GM10266 (cell line): ENCODE results near the gene ZNF584.
A peak's percentile ranks its signal among the peaks of the same experiment; 100 is the strongest.
"Not testable (repeated sequence)": the region's sequence is repeated elsewhere in the genome, so short reads cannot be mapped to it uniquely, and the experiment has no call there.

Experiments
- DNase-seq: peaks from one replicate; pipeline ENCODE4 v3.0.0; 2012; ENCODE audit errors: extremely low spot score
- CTCF ChIP-seq: IDR thresholded peaks from 2 replicates; pipeline ENCODE4 v1.5.1; 2012; ENCODE audit warnings: mild to moderate bottlenecking, low read depth; ENCODE audit not compliant: control insufficient read depth, insufficient read depth; ENCODE audit errors: missing control alignments

ZNF584 gene

DNA sequence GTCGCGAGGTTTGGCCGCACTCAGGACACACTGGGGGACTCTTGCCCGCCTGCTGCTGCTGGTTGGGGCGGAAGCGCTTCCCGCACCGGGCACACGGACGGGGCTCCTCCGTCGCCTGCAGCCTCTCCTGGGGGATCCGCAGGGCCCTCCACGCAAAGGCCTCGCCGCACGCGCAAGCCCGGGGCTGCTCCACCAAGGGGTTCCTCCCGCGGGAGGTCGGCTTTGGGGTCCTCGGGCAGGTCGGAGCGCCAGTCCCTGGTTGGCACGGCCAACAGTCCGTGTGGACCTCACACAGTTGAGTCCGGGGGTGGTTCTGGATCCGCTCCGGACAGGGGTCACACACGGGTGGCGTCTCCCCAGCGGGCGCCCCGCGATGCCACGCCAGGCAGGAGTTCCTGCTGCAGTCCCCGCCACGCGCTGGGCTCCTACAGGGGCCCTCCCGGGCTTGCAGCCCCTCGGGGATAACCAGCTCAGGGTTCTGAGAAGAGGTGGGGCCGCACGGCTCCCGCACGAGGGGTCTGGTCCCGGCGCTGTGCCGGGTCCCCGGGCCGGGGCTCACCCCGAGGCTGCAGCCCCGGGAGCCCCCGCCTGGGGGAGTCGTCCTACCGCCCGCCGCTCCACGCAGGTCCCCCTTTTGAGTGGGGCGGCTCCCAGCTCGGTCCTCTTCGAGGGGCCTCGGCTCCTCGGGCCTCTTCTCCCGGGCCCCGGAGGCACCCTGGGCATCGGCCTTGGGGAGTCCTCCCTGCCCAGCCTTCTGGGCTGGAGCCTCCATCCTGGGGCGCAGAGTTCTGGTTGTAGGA lies 39.7 kb upstream of the ZNF584 start:
- TF ChIP-seq CTCF: no peak
- no peak for DNase-seq

GRCh38 chr19:58372311-58373133 lies 35.9 kb upstream of the ZNF584 start:
- no peak for DNase-seq
- TF ChIP-seq CTCF: no peak

- DNase-seq: no peak
- no peak for TF ChIP-seq CTCF
These were observed 34.2 kb upstream of the ZNF584 start for GRCh38 chr19:58374200-58374599.

GRCh38 chr19:58376724-58377123 lies 31.7 kb upstream of the ZNF584 start:
- not testable (repeated sequence) for DNase-seq

GRCh38 chr19:58379246-58379645 lies 29.2 kb upstream of the ZNF584 start:
- TF ChIP-seq CTCF: no peak
- DNase-seq: no peak

DNA sequence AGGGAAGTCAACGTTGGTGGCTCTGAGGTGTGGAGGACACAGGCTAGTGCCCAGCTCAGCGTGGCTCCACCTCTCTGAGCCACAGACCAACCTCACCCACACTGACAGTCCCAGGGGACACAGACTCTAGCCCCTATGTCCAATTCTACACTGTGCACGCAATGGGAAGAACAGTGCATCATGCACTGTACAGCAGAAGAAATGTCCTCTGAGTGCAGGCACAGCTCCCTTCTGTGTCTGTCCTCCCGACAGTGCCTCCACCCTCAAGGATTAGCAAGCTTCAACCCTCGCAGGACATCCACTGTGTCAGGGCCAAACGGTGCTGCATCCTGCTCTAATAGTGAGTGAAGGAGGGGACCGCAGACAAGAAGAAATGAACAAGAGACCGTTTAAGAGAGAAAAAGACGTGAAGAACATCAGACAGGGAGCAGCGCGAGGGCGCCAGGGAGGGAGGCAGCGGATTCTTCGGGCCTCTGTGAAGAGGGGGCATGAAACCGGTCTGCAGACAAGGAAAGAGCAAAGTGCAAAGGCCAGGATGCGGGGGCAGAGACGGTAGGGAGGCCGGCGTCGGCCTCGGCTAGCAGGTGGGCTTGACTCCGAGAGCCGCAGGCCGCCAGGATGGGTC lies 28.3 kb upstream of the ZNF584 start:
- DNase-seq: no peak
- no peak for TF ChIP-seq CTCF

DNA sequence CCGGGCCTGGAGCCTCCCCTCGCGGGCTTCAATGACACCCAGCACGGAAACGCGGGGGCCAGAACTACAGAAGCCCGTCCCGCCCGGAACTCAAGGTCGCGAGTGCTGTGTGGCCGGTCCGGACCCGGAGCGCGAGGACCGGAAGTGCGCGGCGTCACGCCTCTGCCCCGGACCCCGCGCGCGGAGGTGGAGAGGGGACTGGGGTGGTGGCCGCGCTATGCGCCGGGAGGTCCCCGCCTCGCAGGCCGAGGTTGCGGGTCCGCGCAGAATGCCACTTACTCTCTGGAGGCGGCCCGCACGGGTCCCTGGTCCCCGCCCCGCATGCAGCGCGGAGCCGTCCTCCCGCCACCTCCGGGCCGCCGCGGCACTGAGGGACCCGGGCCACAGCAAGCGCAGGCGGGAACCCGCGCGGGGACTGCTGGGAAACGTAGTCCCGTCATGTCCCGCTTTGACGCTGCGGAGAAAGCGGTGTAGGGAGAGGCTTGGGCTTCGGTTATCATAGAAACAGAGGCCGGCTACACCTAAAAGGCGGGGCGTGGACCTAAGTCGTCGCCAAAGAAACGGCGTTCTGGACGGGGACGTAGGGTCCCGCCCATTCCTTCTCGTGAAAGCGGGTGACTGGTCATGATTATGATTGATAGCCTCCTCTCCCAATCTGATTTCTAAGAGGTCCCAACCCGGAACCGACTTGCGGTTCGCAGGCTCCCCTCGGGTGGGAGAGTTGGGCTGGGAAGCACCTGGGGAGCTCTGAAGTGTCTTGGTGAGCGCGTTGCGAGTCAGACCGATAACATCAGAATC lies 27.6 kb upstream of the ZNF584 start, which contains the start of gene ZNF837:
TSS of gene ZNF837 (minus strand) at position 369 of the 798 bp plus-strand sequence. CDS start 11,698 bp downstream, outside the sequence.
- TF ChIP-seq CTCF: peak; percentile 14
- DNase-seq: peak; percentile 98
